ENCODE results near the gene KCNN4. TPM values are rescaled to one million over a fixed set of nuclear protein-coding genes. Genes with fewer than 3 reads are reported as not detected.

Gene KCNN4
- total RNA-seq, 2 donors from 2014 or later: not detected

- 89% methylated on average over 8 to 14 of the region's 15 CpGs for WGBS, 2 experiments (ENCODE audit: insufficient coverage in 1 of 2, insufficient read length in 1 of 2)
- Mint-ChIP-seq H3K36me3 (ENCODE audit: low read depth) (no peaks in the 10 kb centered on the region), H3K4me3 (no peak overlapping the region), H3K27ac (no peak overlapping the region), H3K9me3 (no peaks in the 10 kb centered on the region), H3K4me1 (no peaks in the 10 kb centered on the region), H3K27me3 (ENCODE audit: insufficient read depth) (peaks cover 53% of the 10 kb centered on the region)
- Histone ChIP-seq H3K27me3 (ENCODE audit: control insufficient read depth, insufficient read depth, low read length, poor library complexity, severe bottlenecking) (peaks cover 25% of the 10 kb centered on the region), H3K9ac (ENCODE audit: extremely low read depth, low read length, poor library complexity, severe bottlenecking) (no peak overlapping the region), H3K36me3 (ENCODE audit: control insufficient read depth, insufficient read depth, low read length) (no peaks in the 10 kb centered on the region), H3K4me1 (ENCODE audit: control insufficient read depth, insufficient read depth, low read length) (peaks cover 3% of the 10 kb centered on the region), H3K9me3 (ENCODE audit: control insufficient read depth, low read length) (no peaks in the 10 kb centered on the region), H3K27ac (ENCODE audit: low read depth, low read length) (no peak overlapping the region), H3K4me3 (ENCODE audit: low read length) (no peak overlapping the region)
- TF ChIP-seq CTCF (conservative IDR thresholded peaks at IDR 0.05): no peak
- no peak for DNase-seq
Measured at GRCh38 chr19:43768273-43769050, 12.3 kb downstream of the KCNN4 start.

DNA sequence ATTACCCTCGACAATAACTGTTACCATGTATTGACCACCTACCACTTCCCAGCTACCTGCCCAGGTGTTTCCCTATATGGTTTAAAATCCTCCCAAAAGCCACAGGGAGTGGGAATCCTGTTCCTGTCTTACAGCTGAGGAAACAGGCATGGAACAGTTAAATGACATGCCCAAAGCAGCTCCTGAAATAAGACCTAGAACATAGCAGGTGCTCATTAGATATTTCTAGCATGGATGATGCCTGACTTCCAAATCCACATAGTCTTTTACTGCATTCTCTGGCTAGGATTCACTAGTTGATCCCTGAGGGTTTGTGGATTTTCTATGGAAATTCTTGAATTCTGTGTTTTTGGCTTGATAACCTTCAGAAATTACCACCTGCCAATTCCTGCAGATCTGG lies 13.0 kb downstream of the KCNN4 start:
- Histone ChIP-seq H3K36me3 (ENCODE audit: control insufficient read depth, insufficient read depth, low read length) (no peaks in the 10 kb centered on the region), H3K27ac (ENCODE audit: low read depth, low read length) (no peak overlapping the region), H3K4me1 (ENCODE audit: control insufficient read depth, insufficient read depth, low read length) (no peaks in the 10 kb centered on the region), H3K9me3 (ENCODE audit: control insufficient read depth, low read length) (no peaks in the 10 kb centered on the region), H3K27me3 (ENCODE audit: control insufficient read depth, insufficient read depth, low read length, poor library complexity, severe bottlenecking) (peaks cover 19% of the 10 kb centered on the region), H3K4me3 (ENCODE audit: low read length) (no peak overlapping the region), H3K9ac (ENCODE audit: extremely low read depth, low read length, poor library complexity, severe bottlenecking) (no peak overlapping the region)
- H3K27me3 Mint-ChIP-seq (ENCODE audit: insufficient read depth): peaks cover 47% of the 10 kb centered on the region
- H3K4me1 Mint-ChIP-seq: no peaks in the 10 kb centered on the region
- H3K4me3 Mint-ChIP-seq: no peak overlapping the region
- H3K9me3 Mint-ChIP-seq: no peaks in the 10 kb centered on the region
- WGBS, 2 experiments (ENCODE audit: insufficient coverage in 1 of 2, insufficient read length in 1 of 2): 96 to 100% methylated on average over 1 of the region's 1 CpG
- no peak overlapping the region for H3K27ac Mint-ChIP-seq
- no peak for DNase-seq
- TF ChIP-seq CTCF (conservative IDR thresholded peaks at IDR 0.05): no peak
- no peaks in the 10 kb centered on the region for H3K36me3 Mint-ChIP-seq (ENCODE audit: low read depth)

- Histone ChIP-seq H3K9me3 (ENCODE audit: control insufficient read depth, low read length) (no peaks in the 10 kb centered on the region), H3K9ac (ENCODE audit: extremely low read depth, low read length, poor library complexity, severe bottlenecking) (no peak overlapping the region), H3K4me1 (ENCODE audit: control insufficient read depth, insufficient read depth, low read length) (no peaks in the 10 kb centered on the region), H3K27me3 (ENCODE audit: control insufficient read depth, insufficient read depth, low read length, poor library complexity, severe bottlenecking) (peaks cover 14% of the 10 kb centered on the region), H3K4me3 (ENCODE audit: low read length) (no peak overlapping the region), H3K36me3 (ENCODE audit: control insufficient read depth, insufficient read depth, low read length) (no peaks in the 10 kb centered on the region), H3K27ac (ENCODE audit: low read depth, low read length) (no peak overlapping the region)
- H3K36me3 Mint-ChIP-seq (ENCODE audit: low read depth): no peaks in the 10 kb centered on the region
- DNase-seq: no peak
- WGBS, 2 experiments (ENCODE audit: insufficient coverage in 1 of 2, insufficient read length in 1 of 2): 92 to 100% methylated on average over 3 to 7 of the region's 7 CpGs
- H3K9me3 Mint-ChIP-seq: no peaks in the 10 kb centered on the region
- TF ChIP-seq CTCF (conservative IDR thresholded peaks at IDR 0.05): no peak
- no peak overlapping the region for H3K4me3 Mint-ChIP-seq
- H3K4me1 Mint-ChIP-seq: no peaks in the 10 kb centered on the region
- H3K27ac Mint-ChIP-seq: no peak overlapping the region
- peaks cover 44% of the 10 kb centered on the region for H3K27me3 Mint-ChIP-seq (ENCODE audit: insufficient read depth)
Measured at GRCh38 chr19:43767316-43767715, 13.5 kb downstream of the KCNN4 start.
